ENCODE measurements around the gene RABL2B. TPM values are rescaled to one million over a fixed set of nuclear protein-coding genes. Genes with fewer than 3 reads are reported as not detected.

The RABL2B gene
- total and polyA plus RNA-seq, 2 experiments from 2014 or later = 12.3 to 31.0 TPM

DNA sequence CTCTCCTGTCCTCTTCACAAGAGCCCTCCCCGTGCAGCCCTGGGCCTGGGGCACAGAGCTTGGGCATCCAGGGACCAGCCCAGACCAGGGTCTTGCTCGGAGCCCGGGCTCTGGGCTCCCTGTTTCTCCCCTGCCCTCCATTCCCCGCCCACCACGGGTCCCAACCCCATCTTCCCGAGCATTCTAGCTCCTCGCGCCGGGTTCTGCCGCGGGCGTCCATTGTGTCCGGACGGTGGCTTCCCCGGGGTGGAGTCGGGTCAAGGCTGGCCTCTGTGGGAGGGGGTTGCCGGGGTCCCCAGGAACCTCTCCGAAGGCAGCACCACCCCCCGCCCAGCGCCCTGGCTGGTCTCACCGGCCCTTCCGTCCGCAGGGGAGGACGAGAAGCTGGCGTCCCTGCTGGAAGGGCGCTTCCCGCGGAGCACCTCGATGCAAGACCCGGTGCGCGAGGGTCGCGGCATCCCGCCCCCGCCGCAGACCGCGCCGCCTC lies 63.6 kb downstream of the RABL2B start:
- H3K27ac ChIP-seq = no peak overlapping the region
- no peaks in the 10 kb centered on the region for H3K9me2 ChIP-seq (replicated peaks; ENCODE audit: insufficient read depth)
- DNase-seq (ENCODE audit: low spot score) = no peak
- no peaks in the 10 kb centered on the region for H4K20me1 ChIP-seq (ENCODE audit: insufficient read depth, poor library complexity, severe bottlenecking)
- H2AFZ ChIP-seq = no peak overlapping the region
- H3K36me3 ChIP-seq (replicated peaks; ENCODE audit: insufficient read depth, low read depth) = no peaks in the 10 kb centered on the region
- H3K27me3 ChIP-seq = peaks cover 25% of the 10 kb centered on the region
- H3K4me1 ChIP-seq (ENCODE audit: insufficient read depth) = no peaks in the 10 kb centered on the region
- H3K4me3 ChIP-seq = no peak overlapping the region
- H3K79me2 ChIP-seq = no peaks in the 10 kb centered on the region
- WGBS (ENCODE audit: low lambda C conversion rate, missing lambda C conversion rate) = 29% methylated on average over 19 of the region's 40 CpGs
- H3K9me3 ChIP-seq (ENCODE audit: low read depth) = no peaks in the 10 kb centered on the region
- TF ChIP-seq EZH2 (IDR thresholded peaks at IDR 0.05; ENCODE audit: borderline replicate concordance) (peak; percentile 24), CTCF (IDR thresholded peaks at IDR 0.05; ENCODE audit: poor library complexity) (no peak), EZH2phosphoT487 (IDR thresholded peaks at IDR 0.05; ENCODE audit: low read depth, severe bottlenecking, unreplicated experiment) (peak; percentile 19)
- H3K4me2 ChIP-seq = peak overlapping the region; percentile 68

GRCh38 chr22:50718352-50718709 lies 65.1 kb downstream of the RABL2B start:
- H3K9me2 ChIP-seq (replicated peaks; ENCODE audit: insufficient read depth) = no peaks in the 10 kb centered on the region
- no peak for DNase-seq (ENCODE audit: low spot score)
- H3K4me2 ChIP-seq = no peak overlapping the region
- TF ChIP-seq EZH2phosphoT487 (IDR thresholded peaks at IDR 0.05; ENCODE audit: low read depth, severe bottlenecking, unreplicated experiment) (no peak), EZH2 (IDR thresholded peaks at IDR 0.05; ENCODE audit: borderline replicate concordance) (no peak), CTCF (IDR thresholded peaks at IDR 0.05; ENCODE audit: poor library complexity) (no peak)
- peaks cover 25% of the 10 kb centered on the region for H3K27me3 ChIP-seq
- H3K36me3 ChIP-seq (replicated peaks; ENCODE audit: insufficient read depth, low read depth) = no peaks in the 10 kb centered on the region
- H3K27ac ChIP-seq = no peak overlapping the region
- H3K79me2 ChIP-seq = no peaks in the 10 kb centered on the region
- no peak overlapping the region for H2AFZ ChIP-seq
- WGBS (ENCODE audit: low lambda C conversion rate, missing lambda C conversion rate) = 90% methylated on average over 10 of the region's 10 CpGs
- H3K4me1 ChIP-seq (ENCODE audit: insufficient read depth) = no peaks in the 10 kb centered on the region
- no peak overlapping the region for H3K4me3 ChIP-seq
- no peaks in the 10 kb centered on the region for H3K9me3 ChIP-seq (ENCODE audit: low read depth)
- no peaks in the 10 kb centered on the region for H4K20me1 ChIP-seq (ENCODE audit: insufficient read depth, poor library complexity, severe bottlenecking)

GRCh38 chr22:50717709-50718351 lies 65.6 kb downstream of the RABL2B start:
- Histone ChIP-seq H3K9me2 (replicated peaks; ENCODE audit: insufficient read depth) (no peaks in the 10 kb centered on the region), H3K36me3 (replicated peaks; ENCODE audit: insufficient read depth, low read depth) (no peaks in the 10 kb centered on the region), H3K9me3 (ENCODE audit: low read depth) (no peaks in the 10 kb centered on the region), H3K27ac (no peak overlapping the region), H3K27me3 (peaks cover 25% of the 10 kb centered on the region), H3K4me2 (no peak overlapping the region), H2AFZ (no peak overlapping the region), H3K4me1 (ENCODE audit: insufficient read depth) (no peaks in the 10 kb centered on the region), H4K20me1 (ENCODE audit: insufficient read depth, poor library complexity, severe bottlenecking) (no peaks in the 10 kb centered on the region), H3K79me2 (no peaks in the 10 kb centered on the region), H3K4me3 (no peak overlapping the region)
- DNase-seq (ENCODE audit: low spot score) = no peak
- WGBS (ENCODE audit: low lambda C conversion rate, missing lambda C conversion rate) = 89% methylated on average over 9 of the region's 10 CpGs
- TF ChIP-seq EZH2phosphoT487 (IDR thresholded peaks at IDR 0.05; ENCODE audit: low read depth, severe bottlenecking, unreplicated experiment) (no peak), CTCF (IDR thresholded peaks at IDR 0.05; ENCODE audit: poor library complexity) (no peak), EZH2 (IDR thresholded peaks at IDR 0.05; ENCODE audit: borderline replicate concordance) (no peak)

Other genes with a start within 250 kb of the RABL2B start
- gene KLHDC7B, start 237.7 kb downstream of the RABL2B start, total RNA-seq = 0.92 and 1.7 TPM in 2 replicates
- gene KLHDC7B, start 237.7 kb downstream of the RABL2B start, polyA plus RNA-seq = 0.75 and 1.4 TPM in 2 replicates
- gene SYCE3, start 220.7 kb downstream of the RABL2B start, total RNA-seq = not detected in 2 replicates
- gene SYCE3, start 220.7 kb downstream of the RABL2B start, polyA plus RNA-seq = 1.4 and 1.5 TPM in 2 replicates
- 24.8 and 27.5 TPM in 2 replicates for gene CPT1B, start 205.2 kb downstream of the RABL2B start, total RNA-seq
- 64.0 and 80.1 TPM in 2 replicates for gene CPT1B, start 205.2 kb downstream of the RABL2B start, polyA plus RNA-seq
- gene CHKB, start 200.8 kb downstream of the RABL2B start, total RNA-seq = 54.9 and 57.4 TPM in 2 replicates
- gene CHKB, start 200.8 kb downstream of the RABL2B start, polyA plus RNA-seq = 89.7 and 125 TPM in 2 replicates
- 1.0 and 1.6 TPM in 2 replicates for gene MAPK8IP2, start 182.8 kb downstream of the RABL2B start, total RNA-seq
- 3.8 and 4.0 TPM in 2 replicates for gene MAPK8IP2, start 182.8 kb downstream of the RABL2B start, polyA plus RNA-seq
- 26.2 and 31.3 TPM in 2 replicates for gene ARSA, start 155.5 kb downstream of the RABL2B start, total RNA-seq
- gene ARSA, start 155.5 kb downstream of the RABL2B start, polyA plus RNA-seq = 20.6 and 29.2 TPM in 2 replicates
- 2.4 and 2.9 TPM in 2 replicates for gene SHANK3, start 110.8 kb downstream of the RABL2B start, total RNA-seq
- 1.9 and 2.6 TPM in 2 replicates for gene SHANK3, start 110.8 kb downstream of the RABL2B start, polyA plus RNA-seq
- gene ACR, start 45.4 kb downstream of the RABL2B start, total RNA-seq = not detected in 2 replicates
- not detected in 2 replicates for gene ACR, start 45.4 kb downstream of the RABL2B start, polyA plus RNA-seq